ENCODE data around the gene KCNIP1.

DNA sequence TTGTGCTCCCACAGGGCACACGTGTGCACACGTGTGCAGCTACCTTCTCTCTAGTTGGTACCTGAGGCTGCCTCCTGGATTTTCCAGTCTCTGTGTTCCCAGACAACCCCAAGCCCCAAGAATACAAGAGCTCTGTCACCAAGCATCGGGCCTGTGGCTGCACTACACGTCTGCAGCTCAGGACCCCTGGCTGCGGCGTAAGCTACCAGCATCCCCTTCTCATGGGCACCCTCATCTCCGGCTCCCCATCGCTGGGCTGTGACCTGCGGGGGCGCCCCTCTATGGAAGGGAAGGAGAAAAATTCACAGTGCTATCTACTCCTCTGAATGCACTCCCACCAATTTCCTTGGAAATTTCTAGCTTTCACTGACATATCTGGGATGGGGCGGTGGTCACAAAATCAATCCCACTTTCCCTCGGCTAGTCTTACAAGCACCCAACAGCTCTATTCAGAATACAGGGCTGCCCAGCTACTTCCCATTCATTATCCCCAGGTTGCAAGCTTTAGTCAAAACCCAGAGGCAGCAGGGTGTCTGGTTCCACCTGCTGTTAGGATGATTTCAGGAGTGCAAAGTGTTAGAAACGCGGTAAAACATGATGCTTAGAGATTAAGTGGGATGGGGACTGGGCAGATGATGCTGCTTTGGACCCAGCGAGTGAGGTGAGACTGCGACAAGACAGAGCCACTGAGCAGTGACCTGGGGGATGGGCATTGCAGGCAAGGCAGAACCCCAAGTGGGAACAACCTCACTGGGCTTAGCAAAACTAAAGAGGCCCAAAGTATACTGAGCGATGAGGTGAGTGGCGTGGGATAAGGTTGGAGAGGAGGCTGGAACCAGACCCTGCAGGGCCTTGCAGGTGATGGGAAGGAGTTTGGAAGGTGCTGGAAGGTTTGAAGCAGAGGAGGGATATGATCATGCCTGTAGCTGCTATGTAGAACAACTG lies 121.7 kb downstream of the KCNIP1 start:
- TF ChIP-seq, protein P1, sequence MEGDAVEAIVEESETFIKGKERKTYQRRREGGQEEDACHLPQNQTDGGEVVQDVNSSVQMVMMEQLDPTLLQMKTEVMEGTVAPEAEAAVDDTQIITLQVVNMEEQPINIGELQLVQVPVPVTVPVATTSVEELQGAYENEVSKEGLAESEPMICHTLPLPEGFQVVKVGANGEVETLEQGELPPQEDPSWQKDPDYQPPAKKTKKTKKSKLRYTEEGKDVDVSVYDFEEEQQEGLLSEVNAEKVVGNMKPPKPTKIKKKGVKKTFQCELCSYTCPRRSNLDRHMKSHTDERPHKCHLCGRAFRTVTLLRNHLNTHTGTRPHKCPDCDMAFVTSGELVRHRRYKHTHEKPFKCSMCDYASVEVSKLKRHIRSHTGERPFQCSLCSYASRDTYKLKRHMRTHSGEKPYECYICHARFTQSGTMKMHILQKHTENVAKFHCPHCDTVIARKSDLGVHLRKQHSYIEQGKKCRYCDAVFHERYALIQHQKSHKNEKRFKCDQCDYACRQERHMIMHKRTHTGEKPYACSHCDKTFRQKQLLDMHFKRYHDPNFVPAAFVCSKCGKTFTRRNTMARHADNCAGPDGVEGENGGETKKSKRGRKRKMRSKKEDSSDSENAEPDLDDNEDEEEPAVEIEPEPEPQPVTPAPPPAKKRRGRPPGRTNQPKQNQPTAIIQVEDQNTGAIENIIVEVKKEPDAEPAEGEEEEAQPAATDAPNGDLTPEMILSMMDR (IDR thresholded peaks at IDR 0.05; ENCODE audit: poor library complexity, severe bottlenecking) = peak; percentile 69
- TF ChIP-seq EP300 (conservative IDR thresholded peaks at IDR 0.05; ENCODE audit: poor library complexity, severe bottlenecking) (peak; percentile 32), RAD21 (conservative IDR thresholded peaks at IDR 0.05) (peak; percentile 78), POLR2AphosphoS5 (IDR thresholded peaks at IDR 0.05) (peak; percentile 16), TAF1 (IDR thresholded peaks at IDR 0.05; ENCODE audit: low read depth) (no peak), REST (IDR thresholded peaks at IDR 0.05; ENCODE audit: borderline replicate concordance) (no peak), SMC3 (conservative IDR thresholded peaks at IDR 0.05; ENCODE audit: poor library complexity) (peak; percentile 82)
